Stomach (tissue), 9 donors: ENCODE results near the gene MAD2L2. TPM values are rescaled to one million over a fixed set of nuclear protein-coding genes. Genes with fewer than 3 reads are reported as not detected.
A peak's percentile ranks its signal among the peaks of the same experiment; 100 is the strongest.
"Not testable (repeated sequence)": the region's sequence is repeated elsewhere in the genome, so short reads cannot be mapped to it uniquely, and the experiment has no call there.

Source experiments
- DNase-seq, 2 donors: peaks; one replicate each; pipeline versions ENCODE4 v3.0.0 to v3.0.0-alpha.2; 2013 to 2019
- H3K27ac ChIP-seq, 5 donors: fragments of 200-600 bp in 4 of 5; sonication (generic) in 4 of 5; one replicate each; pipeline ENCODE4 v1.5.1; 2013 to 2019; ENCODE audit warnings: mild to moderate bottlenecking in 1 of 5, moderate library complexity in 1 of 5
- H3K27me3 ChIP-seq, 3 donors: fragments of 200-600 bp; sonication (generic); one replicate each; pipeline ENCODE4 v1.5.1; 2017 to 2019; ENCODE audit warnings: mixed run types in 1 of 3
- H3K36me3 ChIP-seq, 4 donors: fragments of 200-600 bp; sonication (generic); 1 replicate in 3 of 4; 2 replicates in 1 of 4; pipeline ENCODE4 v1.5.1; 2016 to 2019
- H3K4me1 ChIP-seq, 4 donors: fragments of 200-600 bp; sonication (generic); one replicate each; pipeline ENCODE4 v1.5.1; 2016 to 2019
- H3K4me3 ChIP-seq, 4 donors: fragments of 200-600 bp; sonication (generic) in 3 of 4; one replicate each; pipeline ENCODE4 v1.5.1; 2016 to 2019; ENCODE audit warnings: mild to moderate bottlenecking in 1 of 4
- H3K9me3 ChIP-seq, 4 donors: fragments of 200-600 bp; sonication (generic); one replicate each; pipeline ENCODE4 v1.5.1; 2016 to 2019
- CTCF ChIP-seq, 7 experiments: fragments of 450-650 bp in 4 of 7; fragments of 200-600 bp in 3 of 7; sonication (generic) in 3 of 7; IDR thresholded peaks; one replicate each; pipeline ENCODE4 v1.5.1; 2016 to 2019; ENCODE audit warnings: antibody characterized with exemption in 7 of 7, control low read depth in 2 of 7, mild to moderate bottlenecking in 1 of 7
- EP300 ChIP-seq: sonication (generic); formaldehyde crosslinking; IDR thresholded peaks from one replicate; pipeline ENCODE4 v1.6.1; 2017; ENCODE audit warnings: antibody characterized with exemption
- POLR2A ChIP-seq, 4 donors: fragments of 450-650 bp; IDR thresholded peaks; one replicate each; pipeline ENCODE4 v1.6.1; 2016; ENCODE audit warnings: antibody characterized with exemption in 4 of 4, control low read depth in 2 of 4, mild to moderate bottlenecking in 1 of 4, moderate library complexity in 1 of 4
- POLR2AphosphoS5 ChIP-seq, 3 donors: sonication (generic); formaldehyde crosslinking; IDR thresholded peaks; one replicate each; pipeline ENCODE4 v1.6.1; 2016; ENCODE audit warnings: antibody characterized with exemption in 3 of 3
- WGBS, 5 donors: extraction: QIAGEN DNeasy Blood & Tissue Kit in 3 of 5; methylation state at CpG; one replicate each; pipeline versions ENCODE4 v1.1.5 to v1.1.7; 2013 to 2018; 5-methylcytosine and 5-hydroxymethylcytosine counted together
- intact Hi-C: fragments of 100-400 bp; cut with DNase I; formaldehyde crosslinking; loops from one replicate; pipeline ENCODE4 v1.15.1; 2023; ENCODE audit warnings: low total_unique reads
- polyA plus RNA-seq, 3 donors: library from polyadenylated mRNA; stranded (reverse); fragments of 200-250 nt; gene quantifications; one replicate each; pipeline ENCODE4 v1.2.3, GENCODE V29; 2013
- total RNA-seq, 5 donors: library from RNA; depleted of rRNA; stranded (reverse); fragments of >200 nt; gene quantifications; one replicate each; pipeline versions ENCODE4 v1.1.0 to v1.2.3, GENCODE V29; 2014 to 2016
- donor health status: healthy with polysubstance abuse.
- donor health status: Bipolar disorder and iron deficiency.
- donor health status: healthy.

MAD2L2 gene
- total and polyA plus RNA-seq, 8 donors: 7.2 to 54.4 (median 21.6) TPM

DNA sequence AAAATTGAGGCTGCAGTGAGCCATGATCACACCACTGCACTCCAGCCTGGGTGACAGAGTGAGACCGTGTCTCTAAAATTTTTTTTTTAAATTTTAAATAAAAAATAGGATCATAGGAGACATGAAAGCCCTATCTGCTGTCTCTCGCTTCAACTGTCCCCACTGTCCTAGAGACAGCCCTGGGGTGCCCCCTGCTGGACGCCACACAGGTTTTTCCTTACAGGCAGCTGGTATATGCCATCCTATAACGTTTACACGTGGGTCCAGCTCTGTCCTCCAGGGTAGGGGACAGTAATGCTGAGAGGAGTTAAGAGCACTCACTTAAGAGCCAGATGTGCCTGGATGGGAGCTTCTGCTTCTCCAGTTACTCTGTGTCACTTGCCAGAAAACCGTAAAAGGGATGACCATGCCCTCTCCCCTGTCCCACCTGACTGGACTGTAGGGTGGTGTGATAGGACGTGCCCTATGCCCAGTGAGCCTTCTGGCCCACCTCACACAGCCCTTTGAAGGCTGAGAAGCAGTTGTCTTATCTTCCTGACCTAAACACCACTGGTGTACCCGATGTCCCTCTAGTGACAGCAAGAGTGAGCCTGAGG lies 35.2 kb downstream of the MAD2L2 start:
- H3K9me3 ChIP-seq: no peaks in the 10 kb centered on the region
- H3K4me1 ChIP-seq: peaks cover 28 to 30% (median 29%) of the 10 kb centered on the region in 4 donors
- TF ChIP-seq CTCF (IDR thresholded peaks at IDR 0.05): peak in 5 of 7 experiments; percentile 24 to 72 (median 49)
- no peak for TF ChIP-seq POLR2A (IDR thresholded peaks at IDR 0.05)
- no peaks in the 10 kb centered on the region for H3K36me3 ChIP-seq
- intact Hi-C loops: loop anchor here (5.0 kb wide), 1 partner anchor 77 kb away; no protein-coding TSS in a partner anchor
- H3K4me3 ChIP-seq: no peak overlapping the region
- H3K27ac ChIP-seq: no peak overlapping the region
- WGBS, 5 donors: 24 to 32% (median 30%) methylated on average over 8 of the region's 8 CpGs
- H3K27me3 ChIP-seq: peaks cover 0 to 66% (median 20%) of the 10 kb centered on the region in 3 donors
- peak; percentile 82 to 89 for DNase-seq

- peaks cover 23 to 25% (median 24%) of the 10 kb centered on the region in 4 donors for H3K4me1 ChIP-seq
- 87 to 94% (median 92%) methylated on average over 5 of the region's 5 CpGs for WGBS, 5 donors
- H3K36me3 ChIP-seq: no peaks in the 10 kb centered on the region
- no peak overlapping the region for H3K4me3 ChIP-seq
- peaks cover 0 to 63% (median 20%) of the 10 kb centered on the region in 3 donors for H3K27me3 ChIP-seq
- TF ChIP-seq EP300 (no peak), POLR2AphosphoS5 (IDR thresholded peaks at IDR 0.05) (no peak), POLR2A (IDR thresholded peaks at IDR 0.05) (no peak), CTCF (IDR thresholded peaks at IDR 0.05) (no peak)
- no peak overlapping the region for H3K27ac ChIP-seq
- DNase-seq: no peak
- H3K9me3 ChIP-seq: no peaks in the 10 kb centered on the region
- intact Hi-C loops: loop anchor here (5.0 kb wide), 1 partner anchor 77 kb away; no protein-coding TSS in a partner anchor
These were observed 35.7 kb downstream of the MAD2L2 start for GRCh38 chr1:11645270-11645669.

DNA sequence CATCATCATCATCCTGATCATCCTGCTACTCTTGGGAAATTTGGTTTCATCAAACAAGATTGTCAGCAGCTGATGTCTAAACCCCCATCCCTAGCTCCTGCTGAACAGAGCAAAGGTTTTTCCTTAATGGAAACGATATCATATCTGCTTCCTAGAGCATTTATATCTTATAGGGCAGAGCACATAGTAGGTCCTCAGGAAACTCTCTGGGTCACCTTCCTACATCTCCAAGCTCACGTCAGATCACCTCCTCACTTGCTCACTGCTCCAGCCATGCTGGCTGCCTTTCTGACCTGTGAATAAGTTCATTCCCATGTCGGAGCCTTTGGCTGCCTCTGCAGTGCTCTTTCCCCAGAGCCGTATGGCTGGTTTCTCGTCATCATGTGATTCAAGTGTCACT lies 37.2 kb downstream of the MAD2L2 start:
- no peak for TF ChIP-seq POLR2AphosphoS5 (IDR thresholded peaks at IDR 0.05)
- no peak for TF ChIP-seq POLR2A (IDR thresholded peaks at IDR 0.05)
- TF ChIP-seq EP300: no peak
- no peak for TF ChIP-seq CTCF (IDR thresholded peaks at IDR 0.05)
- Histone ChIP-seq H3K9me3 (no peaks in the 10 kb centered on the region), H3K27ac (no peak overlapping the region), H3K36me3 (no peaks in the 10 kb centered on the region), H3K27me3 (peaks cover 0 to 61% (median 5%) of the 10 kb centered on the region in 3 donors), H3K4me1 (peaks cover 8 to 10% (median 9%) of the 10 kb centered on the region in 4 donors), H3K4me3 (no peak overlapping the region)
- intact Hi-C loops: loop anchor here (5.0 kb wide), 1 partner anchor 401 kb away; no protein-coding TSS in a partner anchor
- WGBS, 5 donors: 53 to 59% (median 58%) methylated on average over 5 of the region's 5 CpGs
- no peak for DNase-seq

DNA sequence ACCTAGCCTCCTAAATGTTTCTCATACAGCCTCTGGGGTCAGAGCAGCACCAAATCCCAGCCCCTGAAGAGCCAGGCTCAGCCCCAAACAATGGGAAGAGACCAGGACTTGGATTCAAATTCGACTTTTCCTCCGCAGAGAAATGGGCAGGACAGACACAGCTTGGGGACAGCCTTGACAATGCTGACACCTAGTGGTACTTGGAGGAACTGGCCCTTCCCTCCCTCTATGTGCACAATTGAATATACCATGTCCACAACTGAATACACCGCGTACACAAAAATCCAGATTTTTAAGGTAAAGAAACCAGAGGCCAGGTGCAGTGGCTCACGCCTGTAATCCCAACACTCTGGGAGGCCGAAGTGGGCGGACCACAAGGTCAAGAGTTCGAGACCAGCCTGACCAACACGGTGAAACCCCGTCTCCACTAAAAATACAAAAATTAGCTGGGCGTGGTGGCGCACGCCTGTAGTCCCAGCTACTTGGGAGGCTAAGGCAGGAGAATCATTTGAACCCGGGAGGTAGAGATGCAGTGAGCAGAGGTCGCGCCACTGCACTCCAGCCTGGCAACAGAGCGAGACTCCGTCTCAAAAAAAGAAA lies 38.4 kb downstream of the MAD2L2 start:
- TF ChIP-seq CTCF (IDR thresholded peaks at IDR 0.05) (peak in 5 of 7 experiments; percentile 94 to 98 (median 96)), POLR2AphosphoS5 (IDR thresholded peaks at IDR 0.05) (peak in 1 of 3 donors; percentile 8)
- not testable (repeated sequence) for H3K9me3 ChIP-seq, H3K4me1 ChIP-seq, H3K36me3 ChIP-seq, H3K27ac ChIP-seq, H3K4me3 ChIP-seq
- peaks cover 0 to 61% (median 0%) of the 10 kb centered on the region in 3 donors for H3K27me3 ChIP-seq
- WGBS, 5 donors: 53 to 57% (median 56%) methylated on average over 18 of the region's 18 CpGs
- intact Hi-C loops: loop anchor here (5.0 kb wide), 1 partner anchor 400 kb away; no protein-coding TSS in a partner anchor
- DNase-seq: peak; percentile 71 to 87
